ES-I3 (cell line): ENCODE measurements around the gene EREG.
A peak's percentile ranks its signal among the peaks of the same experiment; 100 is the strongest.
"Not testable (repeated sequence)": the region's sequence is repeated elsewhere in the genome, so short reads cannot be mapped to it uniquely, and the experiment has no call there.

Experiments used
- H3K36me3 ChIP-seq: 2 replicates; pipeline ENCODE4 v1.6.1; 2013; ENCODE audit warnings: mild to moderate bottlenecking, low read length, control low read depth, moderate library complexity; ENCODE audit not compliant: insufficient read depth
- H3K4me1 ChIP-seq: 2 replicates; pipeline ENCODE4 v1.6.1; 2013; ENCODE audit warnings: mild to moderate bottlenecking, control low read depth, low read length; ENCODE audit not compliant: insufficient read depth
- H3K9ac ChIP-seq: 2 replicates; pipeline ENCODE4 v1.6.1; 2013; ENCODE audit warnings: low read depth, mild to moderate bottlenecking, low read length, moderate library complexity
- H3K9me3 ChIP-seq: 2 replicates; pipeline ENCODE4 v1.6.1; 2013; ENCODE audit warnings: mild to moderate bottlenecking, low read length, moderate library complexity; ENCODE audit not compliant: control insufficient read depth, insufficient read depth

EREG gene

GRCh38 chr4:74330295-74330750 is 34.6 kb upstream of the EREG start:
- 0 out of 2 replicates have a peak, but pooled peaks cover 2% of the 10 kb centered on the region for H3K9me3 ChIP-seq
- no peak overlapping the region for H3K9ac ChIP-seq
- no peaks in the 10 kb centered on the region for H3K4me1 ChIP-seq
- H3K36me3 ChIP-seq = no peaks in the 10 kb centered on the region

GRCh38 chr4:74331252-74331651 is 33.7 kb upstream of the EREG start:
- H3K4me1 ChIP-seq = no peaks in the 10 kb centered on the region
- no peak overlapping the region for H3K9ac ChIP-seq
- 0 out of 2 replicates have a peak, but pooled peaks cover 2% of the 10 kb centered on the region for H3K9me3 ChIP-seq
- no peaks in the 10 kb centered on the region for H3K36me3 ChIP-seq

GRCh38 chr4:74331944-74332343 is 33.0 kb upstream of the EREG start:
- H3K4me1 ChIP-seq = no peaks in the 10 kb centered on the region
- no peak overlapping the region for H3K9ac ChIP-seq
- 0 out of 2 replicates have a peak, but pooled peaks cover 2% of the 10 kb centered on the region for H3K9me3 ChIP-seq
- H3K36me3 ChIP-seq = no peaks in the 10 kb centered on the region

- Histone ChIP-seq H3K9ac (no peak overlapping the region), H3K36me3 (no peaks in the 10 kb centered on the region), H3K4me1 (no peaks in the 10 kb centered on the region), H3K9me3 (0 out of 2 replicates have a peak, but pooled peaks cover 2% of the 10 kb centered on the region)
Observed at GRCh38 chr4:74334636-74335035, 30.3 kb upstream of the EREG start.

- Histone ChIP-seq H3K36me3 (no peaks in the 10 kb centered on the region), H3K4me1 (no peaks in the 10 kb centered on the region), H3K9me3 (0 out of 2 replicates have a peak, but pooled peaks cover 2% of the 10 kb centered on the region), H3K9ac (no peak overlapping the region)
Observed at GRCh38 chr4:74335341-74336021, 29.5 kb upstream of the EREG start.

GRCh38 chr4:74338792-74339333 is 26.1 kb upstream of the EREG start:
- H3K36me3 ChIP-seq = no peaks in the 10 kb centered on the region
- H3K9me3 ChIP-seq = peaks cover 8% of the 10 kb centered on the region
- H3K9ac ChIP-seq = no peak overlapping the region
- H3K4me1 ChIP-seq = no peaks in the 10 kb centered on the region

GRCh38 chr4:74339501-74339900 is 25.4 kb upstream of the EREG start:
- Histone ChIP-seq H3K9ac (no peak overlapping the region), H3K4me1 (no peaks in the 10 kb centered on the region), H3K36me3 (no peaks in the 10 kb centered on the region), H3K9me3 (peaks cover 6% of the 10 kb centered on the region)

GRCh38 chr4:74340421-74340820 is 24.5 kb upstream of the EREG start:
- not testable (repeated sequence) for H3K4me1 ChIP-seq, H3K36me3 ChIP-seq, H3K9ac ChIP-seq, H3K9me3 ChIP-seq

- Histone ChIP-seq H3K9me3 (peaks cover 6% of the 10 kb centered on the region), H3K36me3 (no peaks in the 10 kb centered on the region), H3K9ac (no peak overlapping the region), H3K4me1 (no peaks in the 10 kb centered on the region)
Observed at GRCh38 chr4:74344031-74344430, 20.9 kb upstream of the EREG start.

- Histone ChIP-seq H3K9ac (no peak overlapping the region), H3K36me3 (no peaks in the 10 kb centered on the region), H3K4me1 (no peaks in the 10 kb centered on the region), H3K9me3 (no peaks in the 10 kb centered on the region)
Observed at GRCh38 chr4:74353858-74354257, 11.1 kb upstream of the EREG start.

- Histone ChIP-seq H3K4me1 (no peaks in the 10 kb centered on the region), H3K9ac (no peak overlapping the region), H3K9me3 (no peaks in the 10 kb centered on the region), H3K36me3 (no peaks in the 10 kb centered on the region)
Observed at GRCh38 chr4:74357965-74358364, 7.0 kb upstream of the EREG start.

- Histone ChIP-seq H3K9ac (no peak overlapping the region), H3K36me3 (no peaks in the 10 kb centered on the region), H3K4me1 (peaks cover 3% of the 10 kb centered on the region; the same call in 1 of the 2 replicates), H3K9me3 (no peaks in the 10 kb centered on the region)
Observed at GRCh38 chr4:74361671-74362070, 3.3 kb upstream of the EREG start.

- Histone ChIP-seq H3K9me3 (no peaks in the 10 kb centered on the region), H3K4me1 (peaks cover 3% of the 10 kb centered on the region; the same call in 1 of the 2 replicates), H3K9ac (no peak overlapping the region), H3K36me3 (no peaks in the 10 kb centered on the region)
Observed at GRCh38 chr4:74362347-74362746, 2.6 kb upstream of the EREG start.

GRCh38 chr4:74364256-74364651 is 691 bp upstream of the EREG start:
- Histone ChIP-seq H3K36me3 (no peaks in the 10 kb centered on the region), H3K9me3 (no peaks in the 10 kb centered on the region), H3K4me1 (peaks cover 3% of the 10 kb centered on the region; the same call in 1 of the 2 replicates), H3K9ac (peak overlapping the region; percentile 77; the same call in 1 of the 2 replicates)

- H3K4me1 ChIP-seq = peaks cover 5% of the 10 kb centered on the region; the same call in 1 of the 2 replicates
- H3K9ac ChIP-seq = peak overlapping the region; percentile 77; the same call in 1 of the 2 replicates
- H3K9me3 ChIP-seq = no peaks in the 10 kb centered on the region
- H3K36me3 ChIP-seq = no peaks in the 10 kb centered on the region
Observed at GRCh38 chr4:74365761-74366160, 816 bp downstream of the EREG start.
